ENCODE measurements around the gene RASSF5.
A peak's percentile ranks its signal among the peaks of the same experiment; 100 is the strongest.

The RASSF5 gene

GRCh38 chr1:206582537-206582936 lies 75.2 kb downstream of the RASSF5 start:
- peaks cover 56% of the 10 kb centered on the region for H4K20me1 ChIP-seq (ENCODE audit: insufficient read depth, low read length)
- no peak overlapping the region for H2AFZ ChIP-seq (ENCODE audit: low read length)
- no peaks in the 10 kb centered on the region for H3K9me3 ChIP-seq (replicated peaks; ENCODE audit: insufficient read depth, low read length)
- H3K4me3 ChIP-seq (ENCODE audit: low read length) = no peak overlapping the region
- H3K9me2 ChIP-seq (replicated peaks; ENCODE audit: insufficient read depth, low read length) = no peaks in the 10 kb centered on the region
- TF ChIP-seq CTCF (IDR thresholded peaks at IDR 0.05; ENCODE audit: low read length) = no peak
- TF ChIP-seq EZH2phosphoT487 (IDR thresholded peaks at IDR 0.05; ENCODE audit: low read length) = no peak
- TF ChIP-seq EZH2 (optimal IDR thresholded peaks at IDR 0.05; ENCODE audit: low read depth, low read length) = no peak
- peaks cover 40% of the 10 kb centered on the region for H3F3A ChIP-seq (ENCODE audit: insufficient read depth, low read length)
- no peak overlapping the region for H3K9ac ChIP-seq (ENCODE audit: low read length)
- H3K36me3 ChIP-seq (replicated peaks; ENCODE audit: insufficient read depth, low read length) = peaks cover 48% of the 10 kb centered on the region
- H3K27ac ChIP-seq (ENCODE audit: low read length) = no peak overlapping the region
- no peaks in the 10 kb centered on the region for H3K27me3 ChIP-seq (replicated peaks; ENCODE audit: insufficient read depth, low read length)
- peaks cover 24% of the 10 kb centered on the region for H3K4me1 ChIP-seq (ENCODE audit: low read length)
- H3K79me2 ChIP-seq (ENCODE audit: low read length) = peaks cover 99% of the 10 kb centered on the region
- no peak for DNase-seq
- no peak overlapping the region for H3K4me2 ChIP-seq (ENCODE audit: low read depth, low read length)

GRCh38 chr1:206582971-206583706 lies 75.8 kb downstream of the RASSF5 start:
- Histone ChIP-seq H3K4me3 (ENCODE audit: low read length) (no peak overlapping the region), H3K9me3 (replicated peaks; ENCODE audit: insufficient read depth, low read length) (no peaks in the 10 kb centered on the region), H3K9me2 (replicated peaks; ENCODE audit: insufficient read depth, low read length) (no peaks in the 10 kb centered on the region), H3F3A (ENCODE audit: insufficient read depth, low read length) (peaks cover 40% of the 10 kb centered on the region), H4K20me1 (ENCODE audit: insufficient read depth, low read length) (peaks cover 50% of the 10 kb centered on the region), H3K79me2 (ENCODE audit: low read length) (peaks cover 99% of the 10 kb centered on the region), H3K4me2 (ENCODE audit: low read depth, low read length) (no peak overlapping the region), H3K9ac (ENCODE audit: low read length) (no peak overlapping the region), H2AFZ (ENCODE audit: low read length) (no peak overlapping the region), H3K36me3 (replicated peaks; ENCODE audit: insufficient read depth, low read length) (peaks cover 54% of the 10 kb centered on the region), H3K4me1 (ENCODE audit: low read length) (peaks cover 21% of the 10 kb centered on the region), H3K27me3 (replicated peaks; ENCODE audit: insufficient read depth, low read length) (no peaks in the 10 kb centered on the region), H3K27ac (ENCODE audit: low read length) (no peak overlapping the region)
- DNase-seq = no peak
- TF ChIP-seq CTCF (IDR thresholded peaks at IDR 0.05; ENCODE audit: low read length) (no peak), EZH2phosphoT487 (IDR thresholded peaks at IDR 0.05; ENCODE audit: low read length) (no peak), EZH2 (optimal IDR thresholded peaks at IDR 0.05; ENCODE audit: low read depth, low read length) (no peak)

- Histone ChIP-seq H3K36me3 (replicated peaks; ENCODE audit: insufficient read depth, low read length) (peaks cover 58% of the 10 kb centered on the region), H3K79me2 (ENCODE audit: low read length) (peaks cover 97% of the 10 kb centered on the region), H3K4me1 (ENCODE audit: low read length) (peaks cover 14% of the 10 kb centered on the region), H3K27me3 (replicated peaks; ENCODE audit: insufficient read depth, low read length) (no peaks in the 10 kb centered on the region), H2AFZ (ENCODE audit: low read length) (no peak overlapping the region), H3K4me2 (ENCODE audit: low read depth, low read length) (no peak overlapping the region), H3K9me3 (replicated peaks; ENCODE audit: insufficient read depth, low read length) (no peaks in the 10 kb centered on the region), H3K9ac (ENCODE audit: low read length) (no peak overlapping the region), H3K9me2 (replicated peaks; ENCODE audit: insufficient read depth, low read length) (no peaks in the 10 kb centered on the region), H3K27ac (ENCODE audit: low read length) (no peak overlapping the region), H4K20me1 (ENCODE audit: insufficient read depth, low read length) (peaks cover 42% of the 10 kb centered on the region), H3K4me3 (ENCODE audit: low read length) (no peak overlapping the region), H3F3A (ENCODE audit: insufficient read depth, low read length) (peaks cover 45% of the 10 kb centered on the region)
- DNase-seq = peak; percentile 71
- TF ChIP-seq CTCF (IDR thresholded peaks at IDR 0.05; ENCODE audit: low read length) (peak; percentile 99), EZH2 (optimal IDR thresholded peaks at IDR 0.05; ENCODE audit: low read depth, low read length) (no peak)
Measured at GRCh38 chr1:206583707-206584648, 76.6 kb downstream of the RASSF5 start.

Data from MM.1S (cell line).